ENCODE measurements around the gene ZNF682.
"Not testable (repeated sequence)": the region's sequence is repeated elsewhere in the genome, so short reads cannot be mapped to it uniquely, and the experiment has no call there.

GRCh38 chr19:20082232-20082833, 43.0 kb upstream of the ZNF682 start:
- not testable (repeated sequence) for TF ChIP-seq CTCF (IDR thresholded peaks at IDR 0.05); EZH2 (IDR thresholded peaks at IDR 0.05; ENCODE audit: borderline replicate concordance, insufficient read depth, low read depth, low read length, poor library complexity, severe bottlenecking)
